Astrocyte (in vitro differentiated cells and primary cell): ENCODE data around the gene OVCH1.

Source experiments
- EZH2 ChIP-seq: IDR thresholded peaks from 2 replicates; pipeline ENCODE4 v1.6.1; 2012; ENCODE audit warnings: mild to moderate bottlenecking, low read length, inconsistent platforms; ENCODE audit not compliant: insufficient read depth
- TF ChIP-seq, protein P1 (sequence below): IDR thresholded peaks from 2 replicates; pipeline ENCODE4 v1.5.1; 2011; ENCODE audit warnings: low read depth, mild to moderate bottlenecking, inconsistent platforms, low read length, moderate library complexity; ENCODE audit not compliant: insufficient read depth

DNA sequence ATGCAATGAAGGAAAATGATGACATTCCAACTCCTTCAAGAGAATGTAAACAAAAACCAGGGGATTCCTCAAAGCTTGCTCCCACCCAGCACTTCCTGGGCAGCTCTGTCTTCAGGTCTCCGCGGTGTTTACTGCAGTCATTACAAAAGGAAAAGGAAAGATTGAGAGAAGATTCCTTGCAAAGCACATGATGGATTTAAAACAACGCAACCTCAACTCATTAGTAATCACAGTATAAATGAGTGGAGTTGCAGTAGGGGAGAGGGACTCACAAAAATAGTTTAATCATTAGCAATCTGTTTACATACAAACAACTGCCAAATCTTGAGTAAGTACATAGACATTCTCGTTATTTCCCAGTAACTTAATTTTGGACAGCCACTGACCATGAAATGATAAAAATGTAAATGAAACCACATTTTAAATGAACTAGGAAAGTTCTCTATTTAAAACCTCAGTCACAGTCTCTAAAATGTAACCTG lies 49.7 kb upstream of the OVCH1 start:
- TF ChIP-seq, protein P1, sequence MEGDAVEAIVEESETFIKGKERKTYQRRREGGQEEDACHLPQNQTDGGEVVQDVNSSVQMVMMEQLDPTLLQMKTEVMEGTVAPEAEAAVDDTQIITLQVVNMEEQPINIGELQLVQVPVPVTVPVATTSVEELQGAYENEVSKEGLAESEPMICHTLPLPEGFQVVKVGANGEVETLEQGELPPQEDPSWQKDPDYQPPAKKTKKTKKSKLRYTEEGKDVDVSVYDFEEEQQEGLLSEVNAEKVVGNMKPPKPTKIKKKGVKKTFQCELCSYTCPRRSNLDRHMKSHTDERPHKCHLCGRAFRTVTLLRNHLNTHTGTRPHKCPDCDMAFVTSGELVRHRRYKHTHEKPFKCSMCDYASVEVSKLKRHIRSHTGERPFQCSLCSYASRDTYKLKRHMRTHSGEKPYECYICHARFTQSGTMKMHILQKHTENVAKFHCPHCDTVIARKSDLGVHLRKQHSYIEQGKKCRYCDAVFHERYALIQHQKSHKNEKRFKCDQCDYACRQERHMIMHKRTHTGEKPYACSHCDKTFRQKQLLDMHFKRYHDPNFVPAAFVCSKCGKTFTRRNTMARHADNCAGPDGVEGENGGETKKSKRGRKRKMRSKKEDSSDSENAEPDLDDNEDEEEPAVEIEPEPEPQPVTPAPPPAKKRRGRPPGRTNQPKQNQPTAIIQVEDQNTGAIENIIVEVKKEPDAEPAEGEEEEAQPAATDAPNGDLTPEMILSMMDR, result no peak
- TF ChIP-seq EZH2, result no peak
